ENCODE data around the gene WNK3.
"Not testable (repeated sequence)": the region's sequence is repeated elsewhere in the genome, so short reads cannot be mapped to it uniquely, and the experiment has no call there.

The WNK3 gene

GRCh38 chrX:54357414-54358377 is at the start of gene WNK3:
Gene WNK3, minus strand, starts transcription at chrX:54358046.
- peak; percentile 68 for DNase-seq

GRCh38 chrX:54407266-54407665 is 49.4 kb upstream of the WNK3 start:
- no peak for DNase-seq

DNA sequence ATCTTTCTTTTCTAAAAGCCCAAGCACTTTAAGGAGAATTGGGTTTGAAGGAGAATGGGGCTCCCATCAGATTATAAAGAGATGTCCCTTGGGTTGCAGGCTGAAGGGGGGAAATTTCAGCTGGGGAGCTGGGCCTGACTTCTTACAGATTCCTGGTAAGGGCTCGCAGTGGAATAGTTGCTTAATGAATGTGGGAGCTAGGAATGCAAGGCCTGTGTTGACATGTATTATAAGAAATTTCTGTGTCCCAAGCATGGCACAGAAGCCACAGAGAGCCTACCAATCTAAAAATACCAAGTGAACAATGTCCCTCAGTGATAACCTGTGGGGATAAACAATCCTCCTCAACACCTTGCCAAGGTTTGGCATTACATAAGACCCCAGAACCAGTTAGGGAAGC is 39.3 kb upstream of the WNK3 start:
- no peak for DNase-seq

DNA sequence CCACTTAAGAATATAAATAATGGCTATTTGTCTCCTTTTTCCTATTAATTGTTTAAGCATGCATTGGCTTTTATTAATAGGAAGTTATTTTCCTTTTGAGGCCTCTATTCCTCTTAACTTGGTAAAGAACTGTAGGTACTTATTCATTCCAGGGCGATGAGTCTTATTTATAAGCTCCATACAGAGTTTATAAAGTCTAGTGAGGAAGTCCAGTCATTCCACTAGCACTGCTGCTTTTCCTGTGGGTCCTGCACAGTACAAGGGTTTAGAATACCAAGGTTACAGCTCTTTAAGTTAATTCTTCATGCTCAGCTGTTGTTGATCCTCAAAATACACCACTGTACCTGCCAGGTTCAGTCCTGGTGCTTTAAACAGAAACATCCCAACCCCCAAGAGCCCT is 28.5 kb upstream of the WNK3 start:
- no peak for DNase-seq

GRCh38 chrX:54384661-54385060 is 26.8 kb upstream of the WNK3 start:
- not testable (repeated sequence) for DNase-seq

DNA sequence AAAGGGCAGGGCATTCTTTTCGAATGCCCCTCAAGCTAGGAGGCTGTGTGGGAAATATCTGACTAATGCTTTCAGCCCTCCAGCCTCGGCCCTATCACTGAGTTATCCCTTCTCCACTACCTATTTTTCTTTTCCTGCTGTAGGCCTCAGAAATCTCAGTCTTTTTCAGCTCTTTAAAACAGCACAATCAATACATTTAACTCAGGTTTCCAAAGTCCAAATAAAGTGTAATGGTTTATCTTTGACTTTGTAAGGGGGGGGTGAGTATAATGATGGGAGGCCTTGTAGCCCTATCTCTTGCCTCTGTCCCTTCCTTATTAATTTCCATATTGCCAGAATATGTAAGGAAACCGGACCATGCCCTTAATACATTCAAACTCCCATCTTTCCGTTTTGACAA is 1.6 kb upstream of the WNK3 start:
- no peak for DNase-seq

DNA sequence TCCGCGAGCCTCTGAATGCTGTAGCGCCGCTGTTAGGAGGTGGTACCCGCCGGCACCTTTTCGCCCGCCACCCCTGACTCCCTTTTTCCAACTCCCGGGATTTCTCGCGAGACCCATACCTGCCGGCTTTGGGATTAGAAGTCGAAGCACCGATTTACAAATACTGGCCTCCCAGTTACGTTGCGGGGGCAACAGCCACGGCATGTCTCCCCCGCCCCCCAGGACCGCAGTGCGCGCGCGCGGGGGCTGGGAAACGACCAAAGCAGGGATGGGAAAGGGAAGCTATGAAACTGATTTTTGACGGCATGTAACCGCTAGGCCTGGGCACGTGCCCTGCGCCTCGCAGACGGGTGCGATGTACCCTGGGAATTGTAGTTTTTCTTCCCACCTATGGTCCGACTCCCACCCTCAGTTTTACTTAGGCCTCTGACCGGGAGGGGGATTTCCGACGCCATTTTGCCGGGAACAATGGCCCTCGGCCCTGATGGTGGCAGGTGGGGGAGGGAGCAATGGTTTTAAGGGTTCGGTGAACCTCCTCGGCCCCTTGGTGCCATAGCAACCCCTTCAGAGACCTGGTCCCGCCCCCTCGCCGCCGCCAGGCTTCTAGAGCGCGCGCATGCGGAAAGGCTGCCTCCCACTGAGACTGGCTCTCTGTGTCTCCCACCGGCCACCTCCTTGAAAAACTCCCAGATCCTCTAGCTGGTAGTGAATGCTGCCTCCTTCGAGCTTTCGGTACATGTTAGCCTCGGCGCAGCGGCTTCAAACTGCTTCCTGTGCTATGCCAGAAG is 772 bp upstream of the WNK3 start:
- DNase-seq: peak; percentile 75

DNA sequence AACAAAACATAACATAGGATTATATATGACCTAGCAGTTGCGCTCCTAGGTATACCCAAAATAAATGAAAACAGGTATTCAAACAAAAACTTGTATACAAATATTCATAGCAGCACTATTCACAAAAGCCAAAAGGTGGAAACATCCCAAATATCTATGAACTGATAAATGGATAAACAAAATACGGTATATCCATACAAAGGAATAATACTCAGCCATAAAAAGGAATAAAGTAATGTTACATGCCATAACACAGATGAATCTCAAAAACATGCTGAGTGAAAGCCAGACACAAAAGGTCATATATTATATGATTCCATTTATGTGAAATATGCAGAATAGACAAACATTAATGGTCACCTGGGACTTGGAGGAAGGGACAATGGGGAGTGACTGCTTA is 5.2 kb downstream of the WNK3 start:
- DNase-seq: no peak

- DNase-seq: not testable (repeated sequence)
These were observed 20.5 kb downstream of the WNK3 start for GRCh38 chrX:54337383-54337782.

DNA sequence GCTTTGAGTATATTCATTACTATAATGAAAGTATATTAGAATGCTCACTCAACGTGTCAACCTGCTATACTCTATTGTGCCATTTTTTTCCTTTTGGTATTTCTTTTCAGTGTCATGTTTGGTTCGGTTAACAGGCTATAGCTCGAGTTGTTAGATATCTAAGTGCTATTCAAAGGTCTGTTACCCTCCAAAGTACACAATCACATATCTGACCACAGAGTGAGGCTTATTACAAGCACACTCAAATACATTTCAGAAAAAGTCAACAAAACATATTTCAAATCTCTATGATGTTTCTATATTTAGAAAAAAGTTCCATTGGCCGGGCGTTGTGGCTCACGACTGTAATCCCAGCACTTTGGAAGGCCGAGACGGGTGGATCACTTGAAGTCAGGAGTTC is 32.8 kb downstream of the WNK3 start:
- no peak for DNase-seq

DNA sequence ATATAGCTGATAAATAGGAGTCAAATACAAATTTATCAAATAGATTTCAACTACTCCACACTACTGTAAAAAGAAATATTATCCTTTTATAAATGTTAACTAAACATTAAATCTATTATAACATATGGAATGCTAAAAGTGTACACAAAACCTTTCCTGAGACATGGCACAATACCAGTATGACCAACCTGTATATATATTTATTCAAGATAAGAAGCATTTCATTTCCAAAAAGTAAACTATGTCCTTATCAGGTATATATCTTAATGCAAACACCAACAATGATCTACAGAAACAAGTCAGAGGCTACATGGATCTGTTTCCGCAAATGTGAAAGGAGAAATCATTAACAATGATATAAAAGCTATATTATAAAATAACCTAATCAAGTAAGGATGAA is 37.8 kb downstream of the WNK3 start:
- no peak for DNase-seq

DNA sequence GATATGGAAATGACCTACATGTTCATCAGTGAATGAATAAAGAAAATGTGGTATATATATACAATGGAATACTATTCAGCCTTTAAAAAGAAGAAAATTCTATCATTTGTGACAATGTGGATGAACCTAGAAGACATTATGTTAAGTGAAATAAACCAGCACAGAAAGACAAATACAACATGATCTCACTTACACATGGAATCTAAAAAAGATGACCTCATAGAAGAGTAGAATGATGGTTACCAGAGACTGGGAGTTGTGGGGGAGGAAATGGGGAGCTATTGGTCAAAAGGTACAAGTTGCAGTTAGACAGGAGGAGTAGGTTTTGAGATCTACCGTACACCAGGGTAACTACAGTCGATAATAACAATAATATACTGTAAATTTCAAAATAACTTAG is 51.5 kb downstream of the WNK3 start:
- no peak for DNase-seq

DNA sequence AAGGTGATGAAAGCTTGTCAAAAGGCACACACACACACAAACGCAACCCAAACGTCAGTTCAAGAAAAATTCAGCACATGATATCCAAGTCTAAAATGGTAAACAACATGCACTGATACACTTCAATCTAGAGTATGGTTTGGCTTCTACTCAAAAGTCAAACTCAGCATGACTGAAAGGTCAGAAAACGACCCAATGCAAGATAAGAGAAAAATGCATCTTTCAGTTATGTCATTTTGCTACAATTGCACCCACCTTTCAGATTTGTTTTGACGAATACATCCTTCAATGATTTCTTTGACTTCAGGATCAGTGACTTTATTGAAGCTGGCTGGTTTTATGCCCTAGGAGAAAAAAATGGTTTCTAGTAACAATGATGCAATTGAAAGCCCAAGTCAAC is 56.3 kb downstream of the WNK3 start:
- no peak for DNase-seq

- no peak for DNase-seq
These were observed 63.5 kb downstream of the WNK3 start for GRCh38 chrX:54294306-54294705.

DNA sequence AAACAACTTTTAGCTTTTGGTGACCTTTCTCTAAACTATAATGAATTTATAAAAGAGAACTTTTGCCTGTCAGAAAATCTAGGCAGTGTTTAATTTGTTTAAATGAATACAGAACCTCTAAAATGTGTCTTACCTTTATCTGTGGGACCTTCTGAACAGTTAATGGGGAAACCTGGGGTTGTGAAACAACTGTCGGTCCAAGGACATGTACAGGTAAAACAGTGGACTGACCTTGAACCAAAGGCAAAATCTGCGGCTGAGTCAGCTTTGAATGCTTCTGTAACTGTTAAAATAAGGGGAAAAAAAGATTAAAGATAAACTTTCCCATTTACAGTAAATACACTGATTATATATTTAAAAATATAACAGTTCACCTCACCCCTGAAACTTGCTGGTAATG is 65.1 kb downstream of the WNK3 start:
- DNase-seq: no peak

DNA sequence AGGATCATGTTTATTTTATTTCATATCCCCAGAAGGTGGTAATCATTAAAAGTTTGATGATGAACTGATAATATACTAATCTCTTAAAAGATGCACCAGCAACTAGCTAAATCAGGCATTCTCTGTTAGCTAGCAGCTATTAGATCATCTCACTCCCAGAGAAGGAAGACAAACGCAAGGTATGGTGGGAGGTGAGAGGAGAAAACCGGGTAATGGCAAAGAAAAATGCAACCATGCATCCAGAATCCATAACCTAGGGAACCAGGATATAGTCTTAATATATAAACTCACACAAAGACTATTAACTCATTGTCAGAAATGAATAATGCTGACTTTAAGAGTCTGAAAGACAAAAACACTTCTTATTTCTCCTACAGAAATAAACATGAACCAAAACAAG is 66.1 kb downstream of the WNK3 start:
- DNase-seq: no peak

GRCh38 chrX:54288968-54289367 is 68.9 kb downstream of the WNK3 start:
- no peak for DNase-seq

DNA sequence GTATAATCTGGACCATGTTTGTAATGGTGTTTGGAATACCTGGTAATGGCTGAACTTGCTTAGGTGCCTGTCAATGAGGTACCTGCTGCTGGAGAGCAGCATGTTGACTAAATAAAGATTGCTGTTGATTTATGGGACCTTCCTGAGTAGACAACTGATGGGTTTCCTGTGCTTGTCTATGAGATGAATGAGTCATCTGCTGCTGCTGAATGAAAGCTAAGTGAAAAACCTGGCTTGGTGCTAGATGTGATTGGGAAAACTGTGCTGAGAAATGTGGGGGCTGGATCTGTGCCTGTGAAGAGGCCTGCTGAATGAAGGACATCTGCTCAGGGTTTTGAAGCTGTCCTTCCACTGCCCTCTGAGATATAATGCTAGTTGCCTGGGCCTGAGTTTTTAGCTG is 69.6 kb downstream of the WNK3 start:
- DNase-seq: no peak

- DNase-seq: no peak
These were observed 76.2 kb downstream of the WNK3 start for GRCh38 chrX:54281676-54282075.

GRCh38 chrX:54280466-54280865 is 77.4 kb downstream of the WNK3 start:
- no peak for DNase-seq

- no peak for DNase-seq
These were observed 86.2 kb downstream of the WNK3 start for GRCh38 chrX:54271664-54272063.

- DNase-seq: no peak
These were observed 109.5 kb downstream of the WNK3 start for GRCh38 chrX:54248309-54248708.

- DNase-seq: no peak
These were observed 111.0 kb downstream of the WNK3 start for GRCh38 chrX:54246866-54247265.

DNA sequence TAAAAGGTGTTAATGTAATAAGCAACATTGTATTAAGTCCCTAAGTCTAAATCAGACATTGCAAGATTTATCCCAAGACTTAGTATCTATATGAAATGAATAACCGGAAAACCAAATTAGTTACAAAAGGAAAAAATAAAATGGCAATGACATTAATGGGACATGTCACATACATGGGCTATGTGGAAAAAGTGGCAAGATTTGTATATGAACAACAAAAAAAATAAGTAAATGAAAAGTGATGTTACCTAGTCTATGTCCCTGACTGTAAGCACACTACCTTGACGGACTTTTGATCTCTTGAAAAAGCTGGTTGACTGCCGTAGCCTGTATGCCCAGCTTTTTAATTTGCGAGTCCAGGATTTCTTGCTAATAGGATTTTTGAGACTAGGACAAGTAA is 119.3 kb downstream of the WNK3 start:
- no peak for DNase-seq

Data from activated CD8-positive, alpha-beta memory T cell treated with anti-CD3 and anti-CD28 coated beads for 24 hours (primary cell).